Keratinocyte (primary cell): ENCODE data around the gene CYP4F3. TPM values are rescaled to one million over a fixed set of nuclear protein-coding genes. Genes with fewer than 3 reads are reported as not detected.

Experiments
- DNase-seq: peaks from one replicate; pipeline ENCODE4 v3.0.0-alpha.2; 2011; ENCODE audit warnings: low read depth, missing footprints, low spot score
- FAIRE-seq: peaks from 2 replicates; lab custom pipeline; 2011; peaks lifted over from hg19 to GRCh38; lab: Jason Lieb, UNC
- H2AFZ ChIP-seq: 2 replicates; pipeline ENCODE4 v1.6.0; 2012; ENCODE audit warnings: low read length, control low read depth, inconsistent platforms; ENCODE audit not compliant: control insufficient read depth
- H3K27ac ChIP-seq: 2 replicates; pipeline ENCODE4 v1.5.1; 2011; ENCODE audit warnings: low read length; ENCODE audit not compliant: control insufficient read depth, insufficient read depth
- H3K27me3 ChIP-seq: 3 replicates; pipeline ENCODE4 v1.6.0; 2011; ENCODE audit warnings: low read length; ENCODE audit not compliant: control insufficient read depth, insufficient read depth; ENCODE audit errors: extremely low read depth
- H3K36me3 ChIP-seq, 2 experiments: 2 replicates in 1 of 2; 3 replicates in 1 of 2; pipeline ENCODE4 v1.5.1; 2011; ENCODE audit warnings: low read length in 2 of 2, mild to moderate bottlenecking in 1 of 2; ENCODE audit not compliant: control insufficient read depth in 2 of 2, insufficient read depth in 2 of 2; ENCODE audit errors: extremely low read depth in 1 of 2
- H3K4me1 ChIP-seq: 3 replicates; pipeline ENCODE4 v1.5.1; 2011; ENCODE audit warnings: low read length; ENCODE audit not compliant: control insufficient read depth, insufficient read depth; ENCODE audit errors: extremely low read depth
- H3K4me2 ChIP-seq: 3 replicates; pipeline ENCODE4 v1.6.0; 2011; ENCODE audit warnings: low read depth, low read length; ENCODE audit not compliant: control insufficient read depth, insufficient read depth; ENCODE audit errors: extremely low read depth
- H3K4me3 ChIP-seq, 3 experiments: fragments of 200-600 bp in 1 of 3; sonication (generic) in 1 of 3; 2 replicates in 2 of 3; 3 replicates in 1 of 3; pipeline ENCODE4 v1.5.1; 2011 to 2016; ENCODE audit warnings: low read length in 3 of 3, mild to moderate bottlenecking in 3 of 3, control low read depth in 2 of 3, inconsistent platforms in 1 of 3, low read depth in 1 of 3, mixed read lengths in 1 of 3, mixed run types in 1 of 3, moderate library complexity in 1 of 3; ENCODE audit not compliant: control insufficient read depth in 2 of 3, insufficient read depth in 2 of 3; ENCODE audit errors: extremely low read depth in 1 of 3
- H3K79me2 ChIP-seq: 2 replicates; pipeline ENCODE4 v1.6.0; 2012; ENCODE audit warnings: low read length; ENCODE audit not compliant: control insufficient read depth, insufficient read depth
- H3K9ac ChIP-seq: 3 replicates; pipeline ENCODE4 v1.6.0; 2011; ENCODE audit warnings: low read length; ENCODE audit not compliant: control insufficient read depth, insufficient read depth; ENCODE audit errors: extremely low read depth
- H3K9me1 ChIP-seq: 3 replicates; pipeline ENCODE4 v1.6.0; 2011; ENCODE audit warnings: low read length; ENCODE audit not compliant: control insufficient read depth, insufficient read depth; ENCODE audit errors: extremely low read depth
- H3K9me3 ChIP-seq: 2 replicates; pipeline ENCODE4 v1.5.1; 2012; ENCODE audit warnings: low read depth, low read length; ENCODE audit not compliant: control insufficient read depth
- H4K20me1 ChIP-seq: 3 replicates; pipeline ENCODE4 v1.6.0; 2011; ENCODE audit warnings: low read length; ENCODE audit not compliant: control insufficient read depth, insufficient read depth; ENCODE audit errors: extremely low read depth
- CTCF ChIP-seq, 3 experiments: IDR thresholded peaks in 1 of 3; conservative IDR thresholded peaks in 1 of 3; optimal IDR thresholded peaks in 1 of 3; 2 replicates in 2 of 3; 3 replicates in 1 of 3; pipeline versions ENCODE3 to v1.5.1; 2011; ENCODE audit warnings: low read length in 3 of 3, mild to moderate bottlenecking in 3 of 3, moderate library complexity in 2 of 3, control low read depth in 1 of 3, inconsistent platforms in 1 of 3; ENCODE audit not compliant: insufficient read depth in 2 of 3; ENCODE audit errors: extremely low read depth in 1 of 3
- EZH2 ChIP-seq: IDR thresholded peaks from one replicate; pipeline ENCODE4 v1.6.1; 2012; ENCODE audit warnings: inconsistent platforms, mild to moderate bottlenecking, low read length, moderate library complexity
- dilution Hi-C: fragments of 300-500 bp; cut with MboI; formaldehyde crosslinking; loops from one replicate; pipeline ENCODE4 v1.7.0; 2020; ENCODE audit warnings: low sequenced_read_pairs; ENCODE audit not compliant: extremely low pct_ligation_motif_present
- polyA plus RNA-seq, 5 experiments: library from polyadenylated mRNA; depleted of rRNA in 3 of 5; stranded (reverse) in 3 of 5; stranded (forward) in 1 of 5; unstranded in 1 of 5; fragments of >200 nt; gene quantifications; 1 replicate in 1 of 5; 2 replicates in 3 of 5; 3 replicates in 1 of 5; pipeline versions ENCODE4 v1.2.1 to v1.2.3, GENCODE V29; 2011 to 2012; ENCODE audit warnings: missing spikeins in 2 of 5, low read depth in 1 of 5, low replicate concordance in 1 of 5

Gene CYP4F3
- polyA plus RNA-seq, 1 donor (not counting 4 experiments of a cell fraction or from before 2014, with no cell fraction given) = 0.76 TPM

DNA sequence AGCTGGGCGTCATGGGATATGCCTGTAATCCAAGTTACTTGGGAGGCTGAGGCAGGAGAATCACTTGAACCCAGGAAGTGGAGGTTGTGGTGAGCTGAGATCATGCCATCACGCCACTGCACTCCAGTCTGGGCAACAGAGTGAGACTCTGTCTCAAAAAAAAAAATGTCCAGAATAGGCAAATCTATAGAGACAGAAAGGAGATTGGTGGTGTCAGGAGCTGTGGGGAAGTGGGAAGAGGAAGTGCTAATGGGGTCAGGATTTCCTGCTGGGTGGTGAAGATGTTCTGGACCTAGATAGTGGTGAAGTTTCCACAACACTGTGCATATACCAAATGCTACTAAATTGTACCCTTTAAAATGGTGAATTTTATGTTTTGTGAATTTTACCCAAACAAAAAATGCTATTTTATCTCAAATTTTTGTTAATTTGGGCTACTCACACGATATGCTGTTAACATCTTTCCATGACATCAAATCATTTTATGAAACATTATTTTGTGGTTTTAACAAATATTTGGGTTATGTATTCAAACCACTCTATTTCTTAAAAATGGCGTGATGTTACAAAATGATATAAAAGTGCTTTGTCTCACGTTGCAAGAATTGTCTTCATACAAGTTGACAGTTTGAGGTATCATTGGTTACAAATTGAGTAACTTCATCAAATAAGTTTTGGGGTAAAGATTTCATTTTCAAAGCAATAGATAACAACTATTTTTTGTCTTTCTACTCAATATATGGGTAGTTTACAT, 7.4 kb upstream of the CYP4F3 start:
- Histone ChIP-seq H3K9ac (no peak overlapping the region), H3K4me2 (no peak overlapping the region), H3K79me2 (no peaks in the 10 kb centered on the region), H3K27ac (no peak overlapping the region), H4K20me1 (no peaks in the 10 kb centered on the region), H3K36me3 (no peaks in the 10 kb centered on the region), H3K9me3 (no peaks in the 10 kb centered on the region), H3K27me3 (no peaks in the 10 kb centered on the region), H2AFZ (no peak overlapping the region), H3K9me1 (no peaks in the 10 kb centered on the region), H3K4me3 (no peak overlapping the region), H3K4me1 (no peaks in the 10 kb centered on the region)
- FAIRE-seq = no peak
- TF ChIP-seq CTCF (optimal IDR thresholded peaks at IDR 0.05 in 1 of 3, IDR thresholded peaks at IDR 0.05 in 1 of 3, conservative IDR thresholded peaks at IDR 0.05 in 1 of 3; ENCODE audit: extremely low read depth in 1 of 3, insufficient read depth in 2 of 3, low read length in 3 of 3) = no peak
- TF ChIP-seq EZH2 = no peak
- dilution Hi-C loops = no loop called here
- no peak for DNase-seq

DNA sequence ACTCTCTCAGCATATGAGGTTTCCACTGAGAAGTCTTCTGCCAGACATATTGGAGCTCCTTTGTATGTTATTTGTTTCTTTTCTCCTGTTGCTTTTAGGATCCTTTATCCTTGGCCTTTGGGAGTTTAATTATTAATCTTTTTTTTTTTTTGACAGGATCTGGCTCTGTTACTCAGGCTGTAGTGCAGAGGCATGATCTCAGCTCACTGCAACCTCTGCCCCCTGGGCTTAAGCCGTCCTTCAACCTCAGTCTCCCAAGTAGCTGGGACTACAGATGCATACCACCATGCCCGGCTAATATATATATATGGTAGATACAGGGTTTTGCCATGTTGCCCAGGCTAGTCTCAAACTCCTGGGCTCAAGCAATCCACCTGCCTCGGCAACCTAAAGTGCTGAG, 6.6 kb upstream of the CYP4F3 start:
- dilution Hi-C loops = no loop called here
- Histone ChIP-seq H3K4me3 (no peak overlapping the region), H4K20me1 (no peaks in the 10 kb centered on the region), H3K27ac (no peak overlapping the region), H3K9ac (no peak overlapping the region), H3K36me3 (no peaks in the 10 kb centered on the region), H3K9me1 (no peaks in the 10 kb centered on the region), H3K79me2 (no peaks in the 10 kb centered on the region), H3K9me3 (no peaks in the 10 kb centered on the region), H2AFZ (no peak overlapping the region), H3K4me1 (no peaks in the 10 kb centered on the region), H3K27me3 (no peaks in the 10 kb centered on the region), H3K4me2 (no peak overlapping the region)
- DNase-seq = no peak
- no peak for FAIRE-seq
- no peak for TF ChIP-seq CTCF (optimal IDR thresholded peaks at IDR 0.05 in 1 of 3, IDR thresholded peaks at IDR 0.05 in 1 of 3, conservative IDR thresholded peaks at IDR 0.05 in 1 of 3; ENCODE audit: extremely low read depth in 1 of 3, insufficient read depth in 2 of 3, low read length in 3 of 3)
- no peak for TF ChIP-seq EZH2
